Heart left ventricle (tissue), 13 donors: ENCODE results near the gene LAMB4.

Experiments used
- POLR2A ChIP-seq, 2 donors: fragments of 450-650 bp; IDR thresholded peaks; one replicate each; pipeline ENCODE4 v1.6.1; 2017; ENCODE audit warnings: antibody characterized with exemption in 2 of 2, mild to moderate bottlenecking in 2 of 2, moderate library complexity in 2 of 2
- TF ChIP-seq, protein P1 (sequence below), 12 donors: fragments of 200-600 bp; sonication (generic) in 4 of 12; IDR thresholded peaks; one replicate each; pipeline versions ENCODE4 v1.5.0 to v1.8.0; 2018 to 2022; ENCODE audit warnings: antibody characterized with exemption in 12 of 12, mild to moderate bottlenecking in 5 of 12
- donor health status: ischemic (EF 13 %, LVEDD 7.1; RV severe dilation, severe dysfunction).
- donor health status: DM: no; HTN: yes; CAD: no.
- donor health status: DM: no; HTN: no; CAD: no.
- donor health status: ischemic (EF 25% LVEDD 6.9; RV normal size, moderate dysfunction).
- donor health status: ischemic (EF 25% LVEDD 5.7; RV mildly dilated, moderate dysfunction).
- donor health status: ischemic (EF 35%, LVEDD 5.7; RV mildly dilated, moderate dysfunction).
- donor health status: nonischemic (EF 11% LVEDD 7.7; RV severe dilation, severe dysfunction).
- donor health status: DM: yes; HTN: yes; CAD: no.
- donor health status: PGD.
- donor health status: ischemic (EF 29% LVEDD 5.4; RV normal size, mild dysfunction).
- donor health status: nonischemic (EF 23%, LVEDD 6.1; RV moderate dilation, normal function).

DNA sequence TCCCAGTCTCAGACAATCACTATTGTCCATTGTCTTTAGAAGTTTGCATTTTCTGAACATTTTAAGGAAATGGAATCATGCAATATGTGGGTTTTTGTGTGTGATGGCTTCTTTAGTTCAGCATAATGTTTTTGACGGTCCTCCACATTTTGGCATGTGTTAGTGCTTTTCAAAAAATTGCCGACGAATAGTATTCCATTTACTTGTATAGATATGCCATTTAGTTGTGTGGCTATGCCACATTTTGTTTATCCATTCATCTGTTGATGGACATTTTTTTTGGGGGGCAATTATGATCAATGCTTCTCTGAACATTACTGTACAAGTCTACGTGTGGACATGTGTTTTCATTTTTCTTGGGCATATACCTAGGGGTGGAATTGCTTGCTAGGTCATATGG is 12.0 kb upstream of the LAMB4 start:
- TF ChIP-seq, protein P1, sequence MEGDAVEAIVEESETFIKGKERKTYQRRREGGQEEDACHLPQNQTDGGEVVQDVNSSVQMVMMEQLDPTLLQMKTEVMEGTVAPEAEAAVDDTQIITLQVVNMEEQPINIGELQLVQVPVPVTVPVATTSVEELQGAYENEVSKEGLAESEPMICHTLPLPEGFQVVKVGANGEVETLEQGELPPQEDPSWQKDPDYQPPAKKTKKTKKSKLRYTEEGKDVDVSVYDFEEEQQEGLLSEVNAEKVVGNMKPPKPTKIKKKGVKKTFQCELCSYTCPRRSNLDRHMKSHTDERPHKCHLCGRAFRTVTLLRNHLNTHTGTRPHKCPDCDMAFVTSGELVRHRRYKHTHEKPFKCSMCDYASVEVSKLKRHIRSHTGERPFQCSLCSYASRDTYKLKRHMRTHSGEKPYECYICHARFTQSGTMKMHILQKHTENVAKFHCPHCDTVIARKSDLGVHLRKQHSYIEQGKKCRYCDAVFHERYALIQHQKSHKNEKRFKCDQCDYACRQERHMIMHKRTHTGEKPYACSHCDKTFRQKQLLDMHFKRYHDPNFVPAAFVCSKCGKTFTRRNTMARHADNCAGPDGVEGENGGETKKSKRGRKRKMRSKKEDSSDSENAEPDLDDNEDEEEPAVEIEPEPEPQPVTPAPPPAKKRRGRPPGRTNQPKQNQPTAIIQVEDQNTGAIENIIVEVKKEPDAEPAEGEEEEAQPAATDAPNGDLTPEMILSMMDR (IDR thresholded peaks at IDR 0.05), result no peak
- TF ChIP-seq POLR2A (IDR thresholded peaks at IDR 0.05), result no peak
